ENCODE results near the gene PKIG. TPM values are rescaled to one million over a fixed set of nuclear protein-coding genes. Genes with fewer than 3 reads are reported as not detected.

Gene PKIG
- polyA plus RNA-seq, 4 donors: 16.3 to 47.8 (median 36.6) TPM

- no peak overlapping the region for H3K4me3 ChIP-seq (ENCODE audit: low read depth in 1 of 3, low read length in 3 of 3)
- no peak overlapping the region for H3K27ac ChIP-seq (ENCODE audit: low read depth in 1 of 3, low read length in 2 of 3)
- H3K36me3 ChIP-seq (ENCODE audit: control insufficient read depth in 3 of 3, insufficient read depth in 2 of 3, low read depth in 1 of 3, low read length in 3 of 3): peaks cover 6 to 48% (median 22%) of the 10 kb centered on the region in 3 donors
- no peaks in the 10 kb centered on the region for H3K4me1 ChIP-seq (ENCODE audit: control insufficient read depth in 3 of 3, insufficient read depth in 2 of 3, low read depth in 1 of 3, low read length in 2 of 3)
- 96 to 100% (median 97%) methylated on average over 6 to 8 of the region's 8 CpGs for WGBS, 3 donors
- no peak for DNase-seq
- H3K27me3 ChIP-seq (ENCODE audit: control insufficient read depth in 3 of 3, insufficient read depth in 3 of 3, low read length in 3 of 3): no peaks in the 10 kb centered on the region
- FAIRE-seq: no peak
- H3K9me3 ChIP-seq (ENCODE audit: control insufficient read depth in 2 of 2, insufficient read depth in 1 of 2, low read depth in 1 of 2, low read length in 1 of 2): peaks cover 0 to 11% of the 10 kb centered on the region in 2 donors
Observed at GRCh38 chr20:44625361-44625760, 43.0 kb downstream of the PKIG start.

GRCh38 chr20:44626278-44626677, 43.9 kb downstream of the PKIG start:
- H3K4me1 ChIP-seq (ENCODE audit: control insufficient read depth in 3 of 3, insufficient read depth in 2 of 3, low read depth in 1 of 3, low read length in 2 of 3): no peaks in the 10 kb centered on the region
- no peak overlapping the region for H3K27ac ChIP-seq (ENCODE audit: low read depth in 1 of 3, low read length in 2 of 3)
- FAIRE-seq: no peak
- H3K4me3 ChIP-seq (ENCODE audit: low read depth in 1 of 3, low read length in 3 of 3): no peak overlapping the region
- H3K36me3 ChIP-seq (ENCODE audit: control insufficient read depth in 3 of 3, insufficient read depth in 2 of 3, low read depth in 1 of 3, low read length in 3 of 3): peaks cover 2 to 43% (median 16%) of the 10 kb centered on the region in 3 donors
- 83 to 93% (median 90%) methylated on average over 7 of the region's 7 CpGs for WGBS, 3 donors
- no peak for DNase-seq
- peaks cover 0 to 11% of the 10 kb centered on the region in 2 donors for H3K9me3 ChIP-seq (ENCODE audit: control insufficient read depth in 2 of 2, insufficient read depth in 1 of 2, low read depth in 1 of 2, low read length in 1 of 2)
- H3K27me3 ChIP-seq (ENCODE audit: control insufficient read depth in 3 of 3, insufficient read depth in 3 of 3, low read length in 3 of 3): no peaks in the 10 kb centered on the region

GRCh38 chr20:44627364-44628010, 45.1 kb downstream of the PKIG start:
- FAIRE-seq (no peak), DNase-seq (no peak)
- Histone ChIP-seq H3K27me3 (ENCODE audit: control insufficient read depth in 3 of 3, insufficient read depth in 3 of 3, low read length in 3 of 3) (no peaks in the 10 kb centered on the region), H3K4me3 (ENCODE audit: low read depth in 1 of 3, low read length in 3 of 3) (no peak overlapping the region), H3K9me3 (ENCODE audit: control insufficient read depth in 2 of 2, insufficient read depth in 1 of 2, low read depth in 1 of 2, low read length in 1 of 2) (peaks cover 0 to 10% of the 10 kb centered on the region in 2 donors), H3K27ac (ENCODE audit: low read depth in 1 of 3, low read length in 2 of 3) (no peak overlapping the region), H3K4me1 (ENCODE audit: control insufficient read depth in 3 of 3, insufficient read depth in 2 of 3, low read depth in 1 of 3, low read length in 2 of 3) (no peaks in the 10 kb centered on the region), H3K36me3 (ENCODE audit: control insufficient read depth in 3 of 3, insufficient read depth in 2 of 3, low read depth in 1 of 3, low read length in 3 of 3) (peaks cover 2 to 36% (median 14%) of the 10 kb centered on the region in 3 donors)
- 86 to 91% (median 90%) methylated on average over 13 of the region's 13 CpGs for WGBS, 3 donors

- no peaks in the 10 kb centered on the region for H3K27me3 ChIP-seq (ENCODE audit: control insufficient read depth in 3 of 3, insufficient read depth in 3 of 3, low read length in 3 of 3)
- peaks cover 2 to 26% (median 6%) of the 10 kb centered on the region in 3 donors for H3K36me3 ChIP-seq (ENCODE audit: control insufficient read depth in 3 of 3, insufficient read depth in 2 of 3, low read depth in 1 of 3, low read length in 3 of 3)
- H3K4me3 ChIP-seq (ENCODE audit: low read depth in 1 of 3, low read length in 3 of 3): no peak overlapping the region
- H3K4me1 ChIP-seq (ENCODE audit: control insufficient read depth in 3 of 3, insufficient read depth in 2 of 3, low read depth in 1 of 3, low read length in 2 of 3): peaks cover 0 to 12% (median 4%) of the 10 kb centered on the region in 3 donors
- WGBS, 3 donors: 91 to 95% (median 95%) methylated on average over 9 of the region's 9 CpGs
- no peak overlapping the region for H3K27ac ChIP-seq (ENCODE audit: low read depth in 1 of 3, low read length in 2 of 3)
- FAIRE-seq: no peak
- H3K9me3 ChIP-seq (ENCODE audit: control insufficient read depth in 2 of 2, insufficient read depth in 1 of 2, low read depth in 1 of 2, low read length in 1 of 2): no peaks in the 10 kb centered on the region
- DNase-seq: no peak
Observed at GRCh38 chr20:44629017-44629385, 46.6 kb downstream of the PKIG start.

- no peak for DNase-seq
- no peak for FAIRE-seq
- H3K9me3 ChIP-seq (ENCODE audit: control insufficient read depth in 2 of 2, insufficient read depth in 1 of 2, low read depth in 1 of 2, low read length in 1 of 2): no peaks in the 10 kb centered on the region
- peaks cover 0 to 17% (median 5%) of the 10 kb centered on the region in 3 donors for H3K4me1 ChIP-seq (ENCODE audit: control insufficient read depth in 3 of 3, insufficient read depth in 2 of 3, low read depth in 1 of 3, low read length in 2 of 3)
- H3K27ac ChIP-seq (ENCODE audit: low read depth in 1 of 3, low read length in 2 of 3): no peak overlapping the region
- 76 to 89% (median 84%) methylated on average over 8 to 10 of the region's 10 CpGs for WGBS, 3 donors
- no peaks in the 10 kb centered on the region for H3K27me3 ChIP-seq (ENCODE audit: control insufficient read depth in 3 of 3, insufficient read depth in 3 of 3, low read length in 3 of 3)
- no peak overlapping the region for H3K4me3 ChIP-seq (ENCODE audit: low read depth in 1 of 3, low read length in 3 of 3)
- peaks cover 2 to 21% (median 4%) of the 10 kb centered on the region in 3 donors for H3K36me3 ChIP-seq (ENCODE audit: control insufficient read depth in 3 of 3, insufficient read depth in 2 of 3, low read depth in 1 of 3, low read length in 3 of 3)
Observed at GRCh38 chr20:44629542-44629941, 47.2 kb downstream of the PKIG start.

GRCh38 chr20:44630297-44630696, 47.9 kb downstream of the PKIG start:
- no peak for FAIRE-seq
- Histone ChIP-seq H3K27ac (ENCODE audit: low read depth in 1 of 3, low read length in 2 of 3) (no peak overlapping the region), H3K9me3 (ENCODE audit: control insufficient read depth in 2 of 2, insufficient read depth in 1 of 2, low read depth in 1 of 2, low read length in 1 of 2) (no peaks in the 10 kb centered on the region), H3K27me3 (ENCODE audit: control insufficient read depth in 3 of 3, insufficient read depth in 3 of 3, low read length in 3 of 3) (no peaks in the 10 kb centered on the region), H3K4me1 (ENCODE audit: control insufficient read depth in 3 of 3, insufficient read depth in 2 of 3, low read depth in 1 of 3, low read length in 2 of 3) (peaks cover 0 to 21% (median 12%) of the 10 kb centered on the region in 3 donors), H3K36me3 (ENCODE audit: control insufficient read depth in 3 of 3, insufficient read depth in 2 of 3, low read depth in 1 of 3, low read length in 3 of 3) (peaks cover 2 to 28% (median 4%) of the 10 kb centered on the region in 3 donors), H3K4me3 (ENCODE audit: low read depth in 1 of 3, low read length in 3 of 3) (no peak overlapping the region)
- WGBS, 3 donors: 94 to 98% (median 96%) methylated on average over 5 of the region's 5 CpGs
- DNase-seq: no peak

- Histone ChIP-seq H3K9me3 (ENCODE audit: control insufficient read depth in 2 of 2, insufficient read depth in 1 of 2, low read depth in 1 of 2, low read length in 1 of 2) (no peaks in the 10 kb centered on the region), H3K36me3 (ENCODE audit: control insufficient read depth in 3 of 3, insufficient read depth in 2 of 3, low read depth in 1 of 3, low read length in 3 of 3) (peaks cover 0 to 19% (median 4%) of the 10 kb centered on the region in 3 donors), H3K4me1 (ENCODE audit: control insufficient read depth in 3 of 3, insufficient read depth in 2 of 3, low read depth in 1 of 3, low read length in 2 of 3) (peaks cover 0 to 26% (median 12%) of the 10 kb centered on the region in 3 donors), H3K4me3 (ENCODE audit: low read depth in 1 of 3, low read length in 3 of 3) (no peak overlapping the region), H3K27me3 (ENCODE audit: control insufficient read depth in 3 of 3, insufficient read depth in 3 of 3, low read length in 3 of 3) (no peaks in the 10 kb centered on the region), H3K27ac (ENCODE audit: low read depth in 1 of 3, low read length in 2 of 3) (peak overlapping the region in 1 of 3 donors; percentile 5)
- 69 to 86% (median 86%) methylated on average over 8 of the region's 8 CpGs for WGBS, 3 donors
- DNase-seq (no peak), FAIRE-seq (no peak)
Observed at GRCh38 chr20:44632103-44632752, 49.8 kb downstream of the PKIG start.

GRCh38 chr20:44633187-44633810, 50.9 kb downstream of the PKIG start:
- Histone ChIP-seq H3K36me3 (ENCODE audit: control insufficient read depth in 3 of 3, insufficient read depth in 2 of 3, low read depth in 1 of 3, low read length in 3 of 3) (peaks cover 0 to 19% (median 0%) of the 10 kb centered on the region in 3 donors), H3K4me1 (ENCODE audit: control insufficient read depth in 3 of 3, insufficient read depth in 2 of 3, low read depth in 1 of 3, low read length in 2 of 3) (peaks cover 0 to 26% (median 12%) of the 10 kb centered on the region in 3 donors), H3K27me3 (ENCODE audit: control insufficient read depth in 3 of 3, insufficient read depth in 3 of 3, low read length in 3 of 3) (no peaks in the 10 kb centered on the region), H3K27ac (ENCODE audit: low read depth in 1 of 3, low read length in 2 of 3) (peak overlapping the region; percentile 0 to 81 (median 76)), H3K4me3 (ENCODE audit: low read depth in 1 of 3, low read length in 3 of 3) (no peak overlapping the region), H3K9me3 (ENCODE audit: control insufficient read depth in 2 of 2, insufficient read depth in 1 of 2, low read depth in 1 of 2, low read length in 1 of 2) (no peaks in the 10 kb centered on the region)
- FAIRE-seq (no peak), DNase-seq (peak; percentile 71)
- 51 to 64% (median 53%) methylated on average over 3 of the region's 3 CpGs for WGBS, 3 donors
